Hepatocyte (in vitro differentiated cells): ENCODE data around the gene MEIS1. TPM values are rescaled to one million over a fixed set of nuclear protein-coding genes. Genes with fewer than 3 reads are reported as not detected.
A peak's percentile ranks its signal among the peaks of the same experiment; 100 is the strongest.

Experiments used
- DNase-seq: peaks from one replicate; pipeline ENCODE4 v3.0.0-alpha.2; 2016; ENCODE audit warnings: low spot score
- H2AFZ ChIP-seq: fragments of 200-600 bp; sonication (generic); 2 replicates; pipeline ENCODE4 v1.6.0; 2016; ENCODE audit warnings: antibody characterized with exemption, mild to moderate bottlenecking
- H3K27ac ChIP-seq: fragments of 200-600 bp; sonication (generic); 2 replicates; pipeline ENCODE4 v1.5.1; 2016; ENCODE audit warnings: mild to moderate bottlenecking
- H3K27me3 ChIP-seq: fragments of 200-600 bp; sonication (generic); 2 replicates; pipeline ENCODE4 v1.6.1; 2016
- H3K36me3 ChIP-seq: fragments of 200-600 bp; sonication (generic); replicated peaks from 2 replicates; pipeline ENCODE4 v1.5.1; 2016; ENCODE audit warnings: low read depth; ENCODE audit not compliant: insufficient read depth
- H3K4me1 ChIP-seq: fragments of 200-600 bp; sonication (generic); 2 replicates; pipeline ENCODE4 v1.5.1; 2016; ENCODE audit warnings: mild to moderate bottlenecking, moderate library complexity; ENCODE audit not compliant: insufficient read depth
- H3K4me2 ChIP-seq: fragments of 200-600 bp; sonication (generic); 2 replicates; pipeline ENCODE4 v1.6.0; 2016
- H3K4me3 ChIP-seq: fragments of 200-600 bp; sonication (generic); 2 replicates; pipeline ENCODE4 v1.5.1; 2016; ENCODE audit warnings: mild to moderate bottlenecking
- H3K79me2 ChIP-seq: fragments of 200-600 bp; sonication (generic); 2 replicates; pipeline ENCODE4 v1.6.0; 2017; ENCODE audit warnings: mild to moderate bottlenecking
- H3K9me2 ChIP-seq: fragments of 200-600 bp; sonication (generic); replicated peaks from 2 replicates; pipeline ENCODE4 v1.6.0; 2017; ENCODE audit warnings: mild to moderate bottlenecking; ENCODE audit not compliant: insufficient read depth
- H3K9me3 ChIP-seq: fragments of 200-600 bp; sonication (generic); 2 replicates; pipeline ENCODE4 v1.5.1; 2016; ENCODE audit warnings: low read depth, mild to moderate bottlenecking
- H4K20me1 ChIP-seq: fragments of 200-600 bp; sonication (generic); 2 replicates; pipeline ENCODE4 v1.6.0; 2016; ENCODE audit warnings: mild to moderate bottlenecking; ENCODE audit not compliant: insufficient read depth, poor library complexity, severe bottlenecking
- CTCF ChIP-seq: fragments of 200-600 bp; sonication (generic); IDR thresholded peaks from 2 replicates; pipeline ENCODE4 v1.5.1; 2016; ENCODE audit warnings: antibody characterized with exemption, mild to moderate bottlenecking; ENCODE audit not compliant: poor library complexity
- EZH2 ChIP-seq: fragments of 200-600 bp; sonication (generic); IDR thresholded peaks from 2 replicates; pipeline ENCODE4 v1.6.1; 2016; ENCODE audit warnings: antibody characterized with exemption, mild to moderate bottlenecking, borderline replicate concordance
- EZH2phosphoT487 ChIP-seq: fragments of 200-600 bp; sonication (generic); IDR thresholded peaks from one replicate; pipeline ENCODE4 v1.6.1; 2018; ENCODE audit warnings: antibody characterized with exemption, mild to moderate bottlenecking, low read depth, moderate library complexity; ENCODE audit not compliant: unreplicated experiment, severe bottlenecking
- WGBS: methylation state at CpG from one replicate; pipeline ENCODE4 v1.1.6; 2016; ENCODE audit warnings: low lambda C conversion rate; ENCODE audit errors: missing lambda C conversion rate; 5-methylcytosine and 5-hydroxymethylcytosine counted together
- polyA plus RNA-seq: library from polyadenylated mRNA; unstranded; fragments of >200 nt; fragmentation: Nextera tagmentation; extraction: Ambion mirVana; gene quantifications from 2 replicates; pipeline ENCODE4 v1.2.1, GENCODE V29; 2016
- total RNA-seq: library from RNA; depleted of rRNA; stranded (reverse); fragments of >200 nt; gene quantifications from 2 replicates; pipeline ENCODE4 v1.2.3, GENCODE V29; 2014

MEIS1 gene
- total and polyA plus RNA-seq, 2 experiments from 2014 or later = 29.6 to 35.5 TPM

GRCh38 chr2:66582104-66582986, 147.4 kb downstream of the MEIS1 start:
- peak overlapping the region; percentile 44 for H3K4me3 ChIP-seq
- no peaks in the 10 kb centered on the region for H3K9me2 ChIP-seq
- H3K27ac ChIP-seq = peak overlapping the region; percentile 89
- TF ChIP-seq CTCF (no peak), EZH2phosphoT487 (peak; percentile 78), EZH2 (no peak)
- no peaks in the 10 kb centered on the region for H3K9me3 ChIP-seq
- no peak for DNase-seq
- H2AFZ ChIP-seq = peak overlapping the region; percentile 36
- H4K20me1 ChIP-seq = no peaks in the 10 kb centered on the region
- no peaks in the 10 kb centered on the region for H3K36me3 ChIP-seq
- H3K4me2 ChIP-seq = peak overlapping the region; percentile 96
- 13% methylated on average over 36 of the region's 36 CpGs for WGBS
- H3K27me3 ChIP-seq = peaks cover 77% of the 10 kb centered on the region
- H3K79me2 ChIP-seq = no peaks in the 10 kb centered on the region
- H3K4me1 ChIP-seq = peaks cover 17% of the 10 kb centered on the region

GRCh38 chr2:66582987-66583880, 148.3 kb downstream of the MEIS1 start:
- Histone ChIP-seq H3K36me3 (no peaks in the 10 kb centered on the region), H3K27me3 (peaks cover 69% of the 10 kb centered on the region), H3K9me3 (no peaks in the 10 kb centered on the region), H3K79me2 (no peaks in the 10 kb centered on the region), H3K4me3 (no peak overlapping the region), H3K4me1 (peaks cover 10% of the 10 kb centered on the region), H3K9me2 (no peaks in the 10 kb centered on the region), H3K27ac (peak overlapping the region; percentile 89), H3K4me2 (peak overlapping the region; percentile 96), H4K20me1 (no peaks in the 10 kb centered on the region), H2AFZ (no peak overlapping the region)
- peak; percentile 5 for TF ChIP-seq EZH2phosphoT487
- TF ChIP-seq CTCF = no peak
- no peak for TF ChIP-seq EZH2
- no peak for DNase-seq
- WGBS = 33% methylated on average over 26 of the region's 26 CpGs

- H3K4me3 ChIP-seq = no peak overlapping the region
- H3K27ac ChIP-seq = peak overlapping the region; percentile 44
- no peaks in the 10 kb centered on the region for H3K36me3 ChIP-seq
- no peak for TF ChIP-seq CTCF
- no peak for TF ChIP-seq EZH2
- TF ChIP-seq EZH2phosphoT487 = no peak
- H2AFZ ChIP-seq = no peak overlapping the region
- peaks cover 10% of the 10 kb centered on the region for H3K4me1 ChIP-seq
- no peaks in the 10 kb centered on the region for H3K79me2 ChIP-seq
- no peaks in the 10 kb centered on the region for H3K9me2 ChIP-seq
- H3K27me3 ChIP-seq = peaks cover 62% of the 10 kb centered on the region
- H4K20me1 ChIP-seq = no peaks in the 10 kb centered on the region
- no peaks in the 10 kb centered on the region for H3K9me3 ChIP-seq
- peak overlapping the region; percentile 96 for H3K4me2 ChIP-seq
- no peak for DNase-seq
- WGBS = 43% methylated on average over 5 of the region's 5 CpGs
Observed at GRCh38 chr2:66583881-66584280, 149.0 kb downstream of the MEIS1 start.
